ENCODE data around the gene AFAP1L2. TPM values are rescaled to one million over a fixed set of nuclear protein-coding genes. Genes with fewer than 3 reads are reported as not detected.

The AFAP1L2 gene
- total and polyA plus RNA-seq, 2 donors (not counting 1 experiment from before 2014, with no cell fraction given): 4.7 to 4.9 TPM

- no peak overlapping the region for H3K27ac ChIP-seq (ENCODE audit: low read length in 2 of 2)
- TF ChIP-seq CTCF (IDR thresholded peaks at IDR 0.05): no peak
- no peak for TF ChIP-seq EZH2 (IDR thresholded peaks at IDR 0.05; ENCODE audit: borderline replicate concordance, insufficient read depth, low read depth, low read length, poor library complexity, severe bottlenecking)
- intact Hi-C loops (cut with micrococcal nuclease): no loop called here
- no peak overlapping the region for H3K4me2 ChIP-seq (replicated peaks; ENCODE audit: low read depth, low read length, poor library complexity, severe bottlenecking)
- ChIA-PET CTCF (no interaction called here), POLR2A (no interaction called here)
- H3K9ac ChIP-seq (ENCODE audit: low read length): no peak overlapping the region
- H4K20me1 ChIP-seq (ENCODE audit: control insufficient read depth, insufficient read depth, low read length, poor library complexity, severe bottlenecking): no peaks in the 10 kb centered on the region
- Mint-ChIP-seq H3K27me3 (peaks cover 47% of the 10 kb centered on the region), H3K4me1 (no peaks in the 10 kb centered on the region), H3K27ac (no peak overlapping the region), H3K4me3 (no peak overlapping the region), H3K9me3 (ENCODE audit: insufficient read depth) (no peaks in the 10 kb centered on the region)
- no peaks in the 10 kb centered on the region for H3K9me3 ChIP-seq (ENCODE audit: control extremely low read depth in 1 of 3, control insufficient read depth in 2 of 3, insufficient read depth in 1 of 3, low read length in 2 of 3)
- 93% methylated on average over 2 of the region's 11 CpGs for WGBS (ENCODE audit: insufficient coverage)
- no peaks in the 10 kb centered on the region for H3K79me2 ChIP-seq (ENCODE audit: control insufficient read depth, insufficient read depth, low read length)
- H3K4me3 ChIP-seq (ENCODE audit: control extremely low read depth in 1 of 5, extremely low read depth in 1 of 5, insufficient read depth in 1 of 5, low read depth in 2 of 5, low read length in 4 of 5): no peak overlapping the region
- DNase-seq (no peak), ATAC-seq (ENCODE audit: low read depth) (no peak)
- peaks cover 0 to 4% (median 2%) of the 10 kb centered on the region in 4 experiments for H3K27me3 ChIP-seq (replicated peaks in 1 of 4; ENCODE audit: control extremely low read depth in 1 of 4, control insufficient read depth in 3 of 4, insufficient read depth in 4 of 4, low read length in 3 of 4)
- no peaks in the 10 kb centered on the region for H3K4me1 ChIP-seq (ENCODE audit: control insufficient read depth in 2 of 2, insufficient read depth in 2 of 2, low read length in 2 of 2)
- H3K36me3 ChIP-seq (replicated peaks in 1 of 2; ENCODE audit: control extremely low read depth in 1 of 2, control insufficient read depth in 1 of 2, extremely low read depth in 1 of 2, insufficient read depth in 2 of 2, low read length in 1 of 2): no peaks in the 10 kb centered on the region
- no peak overlapping the region for H2AFZ ChIP-seq (ENCODE audit: insufficient read depth, low read depth, low read length, poor library complexity, severe bottlenecking)
Observed at GRCh38 chr10:114393482-114393881, 10.8 kb downstream of the AFAP1L2 start.

GRCh38 chr10:114392112-114392835, 12.0 kb downstream of the AFAP1L2 start:
- no peaks in the 10 kb centered on the region for H3K79me2 ChIP-seq (ENCODE audit: control insufficient read depth, insufficient read depth, low read length)
- H3K4me2 ChIP-seq (replicated peaks; ENCODE audit: low read depth, low read length, poor library complexity, severe bottlenecking): no peak overlapping the region
- peaks cover 44% of the 10 kb centered on the region for H3K27me3 Mint-ChIP-seq
- H3K9me3 Mint-ChIP-seq (ENCODE audit: insufficient read depth): no peaks in the 10 kb centered on the region
- WGBS (ENCODE audit: insufficient coverage): 79% methylated on average over 2 of the region's 5 CpGs
- DNase-seq (no peak), ATAC-seq (ENCODE audit: low read depth) (no peak)
- POLR2A ChIA-PET: no interaction called here
- no peaks in the 10 kb centered on the region for H3K36me3 ChIP-seq (replicated peaks in 1 of 2; ENCODE audit: control extremely low read depth in 1 of 2, control insufficient read depth in 1 of 2, extremely low read depth in 1 of 2, insufficient read depth in 2 of 2, low read length in 1 of 2)
- no peaks in the 10 kb centered on the region for H3K4me1 ChIP-seq (ENCODE audit: control insufficient read depth in 2 of 2, insufficient read depth in 2 of 2, low read length in 2 of 2)
- CTCF ChIA-PET: no interaction called here
- H3K27ac Mint-ChIP-seq: no peak overlapping the region
- intact Hi-C loops (cut with micrococcal nuclease): no loop called here
- no peaks in the 10 kb centered on the region for H3K9me3 ChIP-seq (ENCODE audit: control extremely low read depth in 1 of 3, control insufficient read depth in 2 of 3, insufficient read depth in 1 of 3, low read length in 2 of 3)
- H3K27ac ChIP-seq (ENCODE audit: low read length in 2 of 2): no peak overlapping the region
- no peak overlapping the region for H2AFZ ChIP-seq (ENCODE audit: insufficient read depth, low read depth, low read length, poor library complexity, severe bottlenecking)
- no peaks in the 10 kb centered on the region for H4K20me1 ChIP-seq (ENCODE audit: control insufficient read depth, insufficient read depth, low read length, poor library complexity, severe bottlenecking)
- no peak overlapping the region for H3K4me3 ChIP-seq (ENCODE audit: control extremely low read depth in 1 of 5, extremely low read depth in 1 of 5, insufficient read depth in 1 of 5, low read depth in 2 of 5, low read length in 4 of 5)
- no peaks in the 10 kb centered on the region for H3K4me1 Mint-ChIP-seq
- no peak overlapping the region for H3K4me3 Mint-ChIP-seq
- TF ChIP-seq CTCF (IDR thresholded peaks at IDR 0.05) (no peak), EZH2 (IDR thresholded peaks at IDR 0.05; ENCODE audit: borderline replicate concordance, insufficient read depth, low read depth, low read length, poor library complexity, severe bottlenecking) (no peak)
- H3K27me3 ChIP-seq (replicated peaks in 1 of 4; ENCODE audit: control extremely low read depth in 1 of 4, control insufficient read depth in 3 of 4, insufficient read depth in 4 of 4, low read length in 3 of 4): peaks cover 0 to 3% (median 0%) of the 10 kb centered on the region in 4 experiments
- H3K9ac ChIP-seq (ENCODE audit: low read length): no peak overlapping the region
